ENCODE data around the gene FLT1.

GRCh38 chr13:28449826-28450773, 44.8 kb downstream of the FLT1 start:
- TF ChIP-seq, protein P1, sequence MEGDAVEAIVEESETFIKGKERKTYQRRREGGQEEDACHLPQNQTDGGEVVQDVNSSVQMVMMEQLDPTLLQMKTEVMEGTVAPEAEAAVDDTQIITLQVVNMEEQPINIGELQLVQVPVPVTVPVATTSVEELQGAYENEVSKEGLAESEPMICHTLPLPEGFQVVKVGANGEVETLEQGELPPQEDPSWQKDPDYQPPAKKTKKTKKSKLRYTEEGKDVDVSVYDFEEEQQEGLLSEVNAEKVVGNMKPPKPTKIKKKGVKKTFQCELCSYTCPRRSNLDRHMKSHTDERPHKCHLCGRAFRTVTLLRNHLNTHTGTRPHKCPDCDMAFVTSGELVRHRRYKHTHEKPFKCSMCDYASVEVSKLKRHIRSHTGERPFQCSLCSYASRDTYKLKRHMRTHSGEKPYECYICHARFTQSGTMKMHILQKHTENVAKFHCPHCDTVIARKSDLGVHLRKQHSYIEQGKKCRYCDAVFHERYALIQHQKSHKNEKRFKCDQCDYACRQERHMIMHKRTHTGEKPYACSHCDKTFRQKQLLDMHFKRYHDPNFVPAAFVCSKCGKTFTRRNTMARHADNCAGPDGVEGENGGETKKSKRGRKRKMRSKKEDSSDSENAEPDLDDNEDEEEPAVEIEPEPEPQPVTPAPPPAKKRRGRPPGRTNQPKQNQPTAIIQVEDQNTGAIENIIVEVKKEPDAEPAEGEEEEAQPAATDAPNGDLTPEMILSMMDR (IDR thresholded peaks at IDR 0.05): no peak
- TF ChIP-seq EZH2 (IDR thresholded peaks at IDR 0.05): no peak

Data from neural progenitor cell (in vitro differentiated cells).